Measurements from ENCODE around the gene SNX2.

Gene SNX2

GRCh38 chr5:122772446-122772845 lies 2.4 kb upstream of the SNX2 start:
- DNase-seq (ENCODE audit: low spot score), result no peak

GRCh38 chr5:122773619-122774018 lies 1.3 kb upstream of the SNX2 start:
- peak; percentile 10 for DNase-seq (ENCODE audit: low spot score)

GRCh38 chr5:122774519-122774860 lies 390 bp upstream of the SNX2 start:
- peak; percentile 7 for DNase-seq (ENCODE audit: low spot score)

- DNase-seq (ENCODE audit: low spot score), result no peak
Measured at GRCh38 chr5:122775550-122776542, 966 bp downstream of the SNX2 start.

GRCh38 chr5:122778157-122778556 lies 3.3 kb downstream of the SNX2 start:
- no peak for DNase-seq (ENCODE audit: low spot score)

GRCh38 chr5:122779451-122779850 lies 4.6 kb downstream of the SNX2 start:
- no peak for DNase-seq (ENCODE audit: low spot score)

GRCh38 chr5:122780296-122780695 lies 5.4 kb downstream of the SNX2 start:
- DNase-seq (ENCODE audit: low spot score), result no peak

GRCh38 chr5:122781465-122781864 lies 6.6 kb downstream of the SNX2 start:
- DNase-seq (ENCODE audit: low spot score), result no peak

- DNase-seq (ENCODE audit: low spot score), result no peak
Measured at GRCh38 chr5:122785294-122785693, 10.4 kb downstream of the SNX2 start.

- DNase-seq (ENCODE audit: low spot score), result no peak
Measured at GRCh38 chr5:122788371-122788770, 13.5 kb downstream of the SNX2 start.

- no peak for DNase-seq (ENCODE audit: low spot score)
Measured at GRCh38 chr5:122788996-122789395, 14.1 kb downstream of the SNX2 start.

- no peak for DNase-seq (ENCODE audit: low spot score)
Measured at GRCh38 chr5:122789461-122790171, 14.7 kb downstream of the SNX2 start.

GRCh38 chr5:122790354-122791103 lies 15.6 kb downstream of the SNX2 start:
- no peak for DNase-seq (ENCODE audit: low spot score)

GRCh38 chr5:122805481-122805880 lies 30.6 kb downstream of the SNX2 start:
- no peak for DNase-seq (ENCODE audit: low spot score)

GRCh38 chr5:122810405-122810804 lies 35.5 kb downstream of the SNX2 start:
- DNase-seq (ENCODE audit: low spot score), result no peak

GRCh38 chr5:122815218-122815767 lies 40.4 kb downstream of the SNX2 start:
- DNase-seq (ENCODE audit: low spot score), result no peak

GRCh38 chr5:122816756-122817155 lies 41.9 kb downstream of the SNX2 start:
- no peak for DNase-seq (ENCODE audit: low spot score)

- no peak for DNase-seq (ENCODE audit: low spot score)
Measured at GRCh38 chr5:122831984-122832383, 57.1 kb downstream of the SNX2 start.

- no peak for DNase-seq (ENCODE audit: low spot score)
Measured at GRCh38 chr5:122835681-122836080, 60.8 kb downstream of the SNX2 start.

GRCh38 chr5:122836947-122837346 lies 62.1 kb downstream of the SNX2 start:
- no peak for DNase-seq (ENCODE audit: low spot score)

GRCh38 chr5:122839731-122840130 lies 64.9 kb downstream of the SNX2 start:
- no peak for DNase-seq (ENCODE audit: low spot score)

GRCh38 chr5:122842016-122842580 lies 67.2 kb downstream of the SNX2 start:
- no peak for DNase-seq (ENCODE audit: low spot score)

Data from HuH-7.5 (cell line).